ENCODE data around the gene SLC9A7.

- TF ChIP-seq CTCF (conservative IDR thresholded peaks at IDR 0.05; ENCODE audit: low read depth, low read length) (no peak), EZH2 (IDR thresholded peaks at IDR 0.05; ENCODE audit: borderline replicate concordance, low read depth, low read length, poor library complexity, severe bottlenecking) (no peak)
Measured at GRCh38 chrX:46737041-46737440, 21.9 kb downstream of the SLC9A7 start.

Measured in A673 (cell line).